HT1080 (cell line): ENCODE measurements around the gene TCIRG1. TPM values are rescaled to one million over a fixed set of nuclear protein-coding genes. Genes with fewer than 3 reads are reported as not detected.

Experiments used
- DNase-seq: peaks from one replicate; pipeline ENCODE4 v3.0.0-alpha.2; 2015; ENCODE audit warnings: low read depth
- total RNA-seq: library from RNA; depleted of rRNA; stranded (reverse); fragments of >200 nt; shearing (Covaris generic); gene quantifications from 2 replicates; pipeline ENCODE4 v1.2.3, GENCODE V29; 2014

The TCIRG1 gene
- total RNA-seq, 1 experiment from 2014 or later: 75.1 TPM

DNA sequence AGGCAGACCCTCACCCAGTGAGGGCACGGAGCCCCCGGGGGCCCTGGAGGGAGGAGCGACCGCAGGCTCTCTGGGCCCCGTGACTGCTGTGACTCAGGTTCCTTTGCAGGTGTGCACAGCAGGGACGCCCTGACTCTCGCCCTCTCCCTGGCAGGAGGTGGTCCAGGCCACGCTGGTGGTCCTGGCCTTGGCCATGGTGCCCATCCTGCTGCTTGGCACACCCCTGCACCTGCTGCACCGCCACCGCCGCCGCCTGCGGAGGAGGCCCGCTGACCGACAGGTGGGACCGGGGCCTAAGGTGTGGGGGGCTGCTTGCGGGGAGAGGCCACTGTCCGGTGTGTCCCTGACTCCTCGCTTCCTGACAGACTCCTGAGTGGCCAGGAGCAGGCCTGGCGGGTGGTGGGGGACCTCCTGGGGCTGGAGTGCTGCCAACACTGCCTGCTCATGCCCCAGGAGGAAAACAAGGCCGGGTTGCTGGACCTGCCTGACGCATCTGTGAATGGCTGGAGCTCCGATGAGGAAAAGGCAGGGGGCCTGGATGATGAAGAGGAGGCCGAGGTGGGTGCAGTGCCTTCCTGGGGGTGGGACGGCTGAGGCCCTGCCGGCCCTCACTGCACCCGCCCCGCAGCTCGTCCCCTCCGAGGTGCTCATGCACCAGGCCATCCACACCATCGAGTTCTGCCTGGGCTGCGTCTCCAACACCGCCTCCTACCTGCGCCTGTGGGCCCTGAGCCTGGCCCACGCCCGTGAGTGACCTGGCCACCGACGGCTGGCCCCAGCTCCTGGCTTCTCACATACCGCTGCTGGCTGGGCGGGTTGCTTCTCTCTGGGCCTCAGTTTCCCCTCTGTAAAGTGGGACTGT, 10.9 kb downstream of the TCIRG1 start:
- no peak for DNase-seq

DNA sequence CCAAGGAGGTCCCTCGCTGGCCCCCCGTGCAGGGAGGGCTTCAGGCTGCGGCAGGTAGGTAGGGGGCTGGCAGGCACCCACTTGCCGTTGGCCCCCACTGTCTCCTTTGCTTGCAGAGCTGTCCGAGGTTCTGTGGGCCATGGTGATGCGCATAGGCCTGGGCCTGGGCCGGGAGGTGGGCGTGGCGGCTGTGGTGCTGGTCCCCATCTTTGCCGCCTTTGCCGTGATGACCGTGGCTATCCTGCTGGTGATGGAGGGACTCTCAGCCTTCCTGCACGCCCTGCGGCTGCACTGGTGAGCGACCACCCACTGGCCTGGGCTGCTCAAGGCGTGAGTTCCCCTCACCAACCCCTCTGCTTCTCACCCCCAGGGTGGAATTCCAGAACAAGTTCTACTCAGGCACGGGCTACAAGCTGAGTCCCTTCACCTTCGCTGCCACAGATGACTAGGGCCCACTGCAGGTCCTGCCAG, 11.6 kb downstream of the TCIRG1 start:
- DNase-seq: no peak

DNA sequence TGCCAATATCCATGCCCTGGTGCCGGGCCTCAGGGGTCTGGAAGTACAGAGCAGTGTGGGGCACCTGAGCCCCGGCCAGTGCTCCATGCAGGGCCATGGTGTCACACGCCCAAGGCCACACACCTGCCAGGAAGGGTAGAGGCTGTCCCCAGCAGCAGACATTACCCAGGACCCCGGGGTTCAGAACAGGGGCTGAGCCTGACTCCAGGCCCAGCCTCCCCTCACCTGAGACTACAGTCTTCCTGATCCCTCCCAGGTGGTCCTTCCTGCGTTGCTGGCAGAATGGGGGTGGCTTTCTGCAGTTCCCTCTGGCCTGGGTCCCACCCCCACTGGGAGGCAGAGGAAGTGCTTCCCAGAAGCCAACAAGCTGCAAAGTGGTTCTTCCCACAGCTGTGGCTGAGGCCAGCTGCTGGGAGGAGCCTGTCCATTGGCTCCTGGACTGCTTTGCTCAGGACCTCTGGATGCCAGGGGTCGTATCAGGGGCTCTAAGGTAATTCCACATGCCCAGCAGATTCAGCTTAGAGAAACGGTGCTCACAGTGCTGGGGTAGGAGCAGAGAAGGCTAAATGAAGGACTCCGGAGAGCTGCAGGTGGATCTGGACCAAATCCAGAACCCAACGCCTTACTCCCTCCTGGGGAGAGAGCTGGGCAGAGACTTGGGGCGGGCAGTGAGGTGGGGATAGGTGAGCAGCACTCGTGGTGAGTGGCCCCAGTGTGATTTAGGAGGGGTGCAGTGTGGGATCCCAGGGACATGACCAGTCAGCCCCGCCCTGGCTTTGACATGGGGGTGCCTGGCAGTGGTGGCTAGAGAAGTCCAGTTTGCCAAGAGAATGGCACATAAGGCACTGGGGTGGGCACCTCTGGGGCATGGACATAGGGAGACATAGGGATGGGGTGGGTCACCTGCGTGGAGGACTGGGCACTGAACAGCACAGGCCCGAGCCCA, 12.6 kb downstream of the TCIRG1 start:
- DNase-seq: no peak

GRCh38 chr11:68052137-68052873, 13.5 kb downstream of the TCIRG1 start:
- no peak for DNase-seq

DNA sequence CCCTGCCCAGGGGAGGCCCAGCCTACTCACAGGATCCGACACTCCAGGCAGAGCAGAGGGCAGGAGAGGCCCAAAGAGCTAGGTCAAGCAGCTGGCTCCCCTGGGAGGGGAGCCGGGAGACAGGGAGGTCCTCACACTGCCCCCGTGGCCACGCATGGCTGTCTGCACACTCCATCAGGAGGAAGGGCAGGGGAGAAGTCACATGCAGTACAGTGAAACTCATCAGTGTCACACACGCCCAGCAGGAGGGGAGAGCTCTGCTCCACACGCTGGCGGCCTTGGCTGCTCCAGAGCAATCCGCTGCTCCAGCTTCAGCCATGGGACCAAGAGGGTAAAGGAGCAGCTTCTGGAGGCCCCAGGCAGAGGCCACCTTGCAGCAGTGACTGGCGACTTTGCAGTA, 14.3 kb downstream of the TCIRG1 start:
- no peak for DNase-seq

DNA sequence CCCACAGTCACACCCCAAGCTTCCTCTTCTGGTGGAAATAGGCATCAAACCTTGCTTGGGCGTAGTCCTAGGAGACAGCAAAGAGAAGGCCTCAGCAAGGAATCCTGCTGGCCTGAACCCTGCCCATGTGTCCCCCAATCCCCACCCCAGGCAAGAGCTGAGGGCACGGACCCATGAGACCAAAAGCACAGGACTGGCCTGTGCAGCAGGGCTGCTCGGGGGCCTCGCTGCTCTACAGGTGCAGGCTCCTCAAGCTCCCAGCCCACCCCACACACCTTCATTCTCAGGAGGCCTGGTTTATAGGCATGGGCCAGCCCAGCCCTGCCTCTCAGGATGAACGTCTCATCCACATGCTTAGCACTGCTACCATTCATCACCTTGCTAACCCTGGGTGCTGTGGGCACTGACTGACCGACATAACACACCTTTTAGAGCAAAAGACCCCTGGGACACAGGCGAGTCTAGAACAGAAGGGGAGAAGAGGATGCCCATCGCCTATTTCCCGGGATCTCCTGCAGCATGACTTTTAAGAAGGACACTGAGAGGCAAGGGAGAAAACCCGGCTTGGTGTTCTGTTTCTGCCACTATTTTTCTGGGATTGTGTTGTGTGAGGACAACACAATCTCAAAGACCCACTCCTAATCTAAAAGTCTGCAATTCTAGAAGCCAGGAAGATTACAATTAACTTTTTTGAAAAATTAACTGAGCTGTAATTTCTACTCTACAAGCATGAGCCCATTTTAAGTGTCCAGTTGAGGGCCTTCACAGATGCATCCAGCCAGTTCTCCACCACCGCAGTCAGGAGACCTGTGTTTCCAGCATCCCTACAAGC, 15.4 kb downstream of the TCIRG1 start:
- DNase-seq: no peak

GRCh38 chr11:68056317-68057285, 17.8 kb downstream of the TCIRG1 start:
- DNase-seq: no peak

DNA sequence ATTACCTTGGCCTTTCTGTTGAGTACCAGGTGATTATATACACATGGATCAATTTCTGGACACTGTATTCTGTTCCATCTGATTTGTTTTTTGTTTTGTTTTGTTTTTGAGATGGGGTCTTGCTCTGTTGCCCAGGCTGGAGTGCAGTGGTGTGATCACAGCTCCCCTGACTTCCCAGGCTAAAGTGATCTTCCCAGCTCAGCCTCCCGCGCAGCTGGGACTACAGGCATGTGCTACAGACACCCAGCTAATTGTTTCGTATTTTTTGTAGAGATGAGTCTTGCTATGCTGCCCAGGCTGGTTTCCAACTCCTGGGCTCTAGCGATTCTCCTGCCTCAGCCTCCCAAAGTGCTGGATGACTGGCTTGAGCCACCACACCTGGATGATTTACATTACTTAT, 19.0 kb downstream of the TCIRG1 start:
- DNase-seq: no peak

DNA sequence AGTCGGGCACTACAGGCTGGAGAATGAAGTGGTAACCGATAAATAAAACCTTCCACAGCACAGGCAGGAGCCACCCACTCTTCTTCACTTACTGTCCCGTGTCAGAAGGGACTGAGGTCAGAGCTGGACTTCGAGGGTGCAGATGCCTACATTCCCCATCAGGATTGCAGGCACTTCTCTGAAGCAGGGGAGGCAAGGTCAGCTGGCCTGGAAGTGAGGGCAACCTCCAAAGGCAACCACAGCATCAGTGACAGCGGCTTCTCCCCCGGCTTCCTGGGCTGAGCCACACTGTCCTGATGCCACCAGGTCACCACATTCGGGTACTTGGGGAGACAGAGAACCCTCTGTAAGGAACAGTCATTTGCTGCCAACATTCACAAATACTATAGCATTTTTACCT, 22.7 kb downstream of the TCIRG1 start:
- no peak for DNase-seq

GRCh38 chr11:68064926-68065325, 26.1 kb downstream of the TCIRG1 start:
- DNase-seq: no peak

DNA sequence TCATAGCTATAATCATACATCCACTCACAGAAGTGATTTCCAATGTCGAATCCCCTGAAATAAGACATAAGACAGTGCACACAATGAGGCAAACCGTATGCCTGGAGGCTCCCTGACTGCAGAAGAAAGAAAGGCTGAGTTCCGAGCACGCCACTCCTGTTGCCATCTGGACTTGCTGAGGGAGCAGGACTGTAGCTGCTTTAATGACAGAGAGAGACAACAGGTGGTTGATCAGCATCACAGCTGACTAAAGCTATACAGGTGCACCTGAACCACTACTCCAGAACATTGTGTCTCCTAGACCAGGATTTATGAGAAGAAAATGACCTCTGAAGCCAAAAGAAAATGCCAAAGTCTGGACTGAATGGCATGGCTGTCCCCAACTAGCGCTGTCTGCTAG, 27.0 kb downstream of the TCIRG1 start:
- DNase-seq: no peak

- no peak for DNase-seq
These were observed 27.9 kb downstream of the TCIRG1 start for GRCh38 chr11:68066742-68067141.

- no peak for DNase-seq
These were observed 29.2 kb downstream of the TCIRG1 start for GRCh38 chr11:68067991-68068390.

- DNase-seq: no peak
These were observed 32.6 kb downstream of the TCIRG1 start for GRCh38 chr11:68071281-68072048.

DNA sequence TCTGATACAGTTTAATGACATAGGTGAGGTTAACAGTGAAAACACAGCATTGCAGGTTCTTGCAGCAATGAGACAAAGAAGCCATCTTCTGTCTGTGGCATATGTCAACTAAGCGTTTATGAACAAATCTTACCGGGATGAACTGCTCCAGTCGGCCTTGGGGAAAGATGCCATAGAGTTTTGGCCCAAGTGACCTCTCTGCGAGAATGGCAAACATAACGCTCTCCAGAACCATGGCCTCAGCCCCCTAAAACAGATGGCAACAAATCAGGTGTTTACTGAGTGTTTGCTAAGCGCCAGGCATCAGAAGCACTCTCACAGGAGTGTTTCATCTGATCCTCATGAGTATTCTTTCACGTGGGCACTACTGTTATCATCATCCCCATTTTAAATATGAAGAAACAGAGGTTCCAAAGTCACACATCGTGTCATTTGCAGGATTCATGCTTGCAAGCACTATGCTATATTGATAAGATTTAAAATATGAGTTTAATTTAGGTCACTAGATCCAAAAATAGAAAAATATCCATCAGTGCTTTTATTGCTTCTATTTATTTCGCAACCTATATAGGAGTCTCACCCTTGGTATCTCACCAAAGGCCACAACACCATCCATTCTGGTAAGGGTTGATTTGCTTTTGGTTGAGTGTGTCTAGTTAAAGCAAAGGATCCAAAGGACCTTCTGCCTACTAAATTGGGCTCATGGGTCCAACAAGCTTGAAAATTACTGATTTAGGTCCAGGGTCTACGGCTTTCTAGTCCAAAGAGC, 35.9 kb downstream of the TCIRG1 start:
- no peak for DNase-seq

DNA sequence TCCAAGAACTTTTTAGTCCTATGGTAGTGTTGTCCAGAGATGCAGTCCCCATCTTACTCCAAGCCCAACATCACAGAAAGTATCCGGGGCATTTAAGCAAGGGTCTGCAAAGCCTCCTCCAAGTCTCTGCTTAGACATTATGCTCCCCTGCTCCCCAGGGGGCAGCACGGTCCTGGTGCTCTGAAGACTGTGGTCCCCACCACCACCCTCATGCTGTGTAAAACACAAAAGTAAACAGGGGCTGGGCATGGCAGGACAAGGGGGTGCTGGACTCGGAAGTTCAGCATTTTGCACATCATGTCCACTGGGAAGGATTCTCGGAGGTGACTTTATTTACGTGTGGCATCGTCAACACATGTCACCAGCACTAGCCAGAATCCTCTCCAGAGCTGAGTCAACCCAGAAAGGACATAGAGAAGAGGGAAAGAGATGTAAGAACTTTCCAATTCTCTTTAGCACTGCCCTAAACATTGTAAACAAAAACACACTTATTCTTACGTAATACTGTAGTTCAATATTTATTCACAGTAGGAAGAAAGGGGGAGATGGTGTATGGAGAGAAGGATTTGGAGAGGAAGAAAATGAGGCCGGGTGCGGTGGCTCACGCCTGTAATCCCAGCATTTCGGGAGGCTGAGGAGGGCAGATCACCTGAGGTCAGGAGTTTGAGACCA, 37.7 kb downstream of the TCIRG1 start:
- no peak for DNase-seq
